Measurements from ENCODE around the gene PTPN2. TPM values are rescaled to one million over a fixed set of nuclear protein-coding genes. Genes with fewer than 3 reads are reported as not detected.
A peak's percentile ranks its signal among the peaks of the same experiment; 100 is the strongest.

The PTPN2 gene
- total and polyA plus RNA-seq, 9 of the 15 experiments (the other 6 are each of a cell fraction or from before 2014, with no cell fraction given): 36.6 to 66.4 (median 43.8) TPM

DNA sequence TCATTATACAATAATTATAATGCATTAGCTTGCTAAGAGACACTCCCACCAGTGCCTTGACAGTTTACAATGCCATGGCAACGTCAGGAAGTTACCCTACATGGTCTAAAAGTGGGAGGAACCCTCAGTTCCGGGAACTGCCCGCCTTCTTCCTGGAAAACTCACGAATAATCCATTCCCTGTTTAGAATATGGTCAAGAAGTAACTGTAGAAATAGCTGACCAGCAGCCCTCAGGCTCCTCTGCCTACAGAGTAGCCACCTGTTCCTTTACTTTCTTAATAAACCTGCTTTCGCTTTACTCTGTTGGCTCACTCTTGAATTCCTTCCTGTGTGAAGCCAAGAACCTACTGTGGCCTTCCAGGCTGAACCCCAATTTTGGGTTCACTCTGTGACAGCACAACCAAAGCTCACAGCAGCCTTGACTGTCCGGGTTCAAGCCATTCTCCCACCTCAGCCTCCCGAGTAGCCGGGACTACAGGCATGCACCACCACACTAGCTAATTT lies 20.0 kb upstream of the PTPN2 start (continued):
- TF ChIP-seq CBX8 (IDR thresholded peaks at IDR 0.05; ENCODE audit: borderline replicate concordance, extremely low read depth, low read depth, low read length, poor library complexity, severe bottlenecking) (no peak), POLR2B (IDR thresholded peaks at IDR 0.05; ENCODE audit: low read depth, partially characterized antibody) (no peak), KAT2B (IDR thresholded peaks at IDR 0.05; ENCODE audit: low read depth, low read length) (no peak), POLR3G (IDR thresholded peaks at IDR 0.05; ENCODE audit: extremely low read depth, insufficient read length, insufficient replicate concordance) (no peak), PURB (CRISPR knock-in tag; IDR thresholded peaks at IDR 0.05; ENCODE audit: low read depth) (no peak), NR1H2 (CRISPR knock-in tag; IDR thresholded peaks at IDR 0.05) (no peak), YY1 (IDR thresholded peaks at IDR 0.05; ENCODE audit: borderline replicate concordance in 1 of 3, control insufficient read depth in 1 of 3, extremely low read depth in 1 of 3, insufficient read depth in 3 of 3, insufficient read length in 1 of 3, insufficient replicate concordance in 2 of 3, low read depth in 1 of 3, low read length in 2 of 3) (no peak), FIP1L1 (IDR thresholded peaks at IDR 0.05; ENCODE audit: low read depth, low read length, poor library complexity, severe bottlenecking) (no peak), TCF3 (CRISPR knock-in tag; IDR thresholded peaks at IDR 0.05) (no peak), BRD9 (IDR thresholded peaks at IDR 0.05; ENCODE audit: low read depth, partially characterized antibody) (peak; percentile 28), RBM17 (IDR thresholded peaks at IDR 0.05; ENCODE audit: borderline replicate concordance, low read depth, low read length) (no peak), ZNF507 (tag; conservative IDR thresholded peaks at IDR 0.05) (no peak), ZNF146 (CRISPR knock-in tag; IDR thresholded peaks at IDR 0.05; ENCODE audit: unreplicated experiment) (no peak), U2AF2 (optimal IDR thresholded peaks at IDR 0.05; ENCODE audit: low read depth, low read length) (no peak), DACH1 (IDR thresholded peaks at IDR 0.05; ENCODE audit: partially characterized antibody) (no peak), NEUROD1 (IDR thresholded peaks at IDR 0.05; ENCODE audit: borderline replicate concordance, low read depth, low read length, partially characterized antibody) (no peak), DDX20 (tag; IDR thresholded peaks at IDR 0.05; ENCODE audit: low read depth) (no peak)
- TF ChIP-seq, protein P1, sequence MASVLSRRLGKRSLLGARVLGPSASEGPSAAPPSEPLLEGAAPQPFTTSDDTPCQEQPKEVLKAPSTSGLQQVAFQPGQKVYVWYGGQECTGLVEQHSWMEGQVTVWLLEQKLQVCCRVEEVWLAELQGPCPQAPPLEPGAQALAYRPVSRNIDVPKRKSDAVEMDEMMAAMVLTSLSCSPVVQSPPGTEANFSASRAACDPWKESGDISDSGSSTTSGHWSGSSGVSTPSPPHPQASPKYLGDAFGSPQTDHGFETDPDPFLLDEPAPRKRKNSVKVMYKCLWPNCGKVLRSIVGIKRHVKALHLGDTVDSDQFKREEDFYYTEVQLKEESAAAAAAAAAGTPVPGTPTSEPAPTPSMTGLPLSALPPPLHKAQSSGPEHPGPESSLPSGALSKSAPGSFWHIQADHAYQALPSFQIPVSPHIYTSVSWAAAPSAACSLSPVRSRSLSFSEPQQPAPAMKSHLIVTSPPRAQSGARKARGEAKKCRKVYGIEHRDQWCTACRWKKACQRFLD (CRISPR knock-in tag; IDR thresholded peaks at IDR 0.05): no peak
- TF ChIP-seq, protein P2, sequence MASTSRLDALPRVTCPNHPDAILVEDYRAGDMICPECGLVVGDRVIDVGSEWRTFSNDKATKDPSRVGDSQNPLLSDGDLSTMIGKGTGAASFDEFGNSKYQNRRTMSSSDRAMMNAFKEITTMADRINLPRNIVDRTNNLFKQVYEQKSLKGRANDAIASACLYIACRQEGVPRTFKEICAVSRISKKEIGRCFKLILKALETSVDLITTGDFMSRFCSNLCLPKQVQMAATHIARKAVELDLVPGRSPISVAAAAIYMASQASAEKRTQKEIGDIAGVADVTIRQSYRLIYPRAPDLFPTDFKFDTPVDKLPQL (IDR thresholded peaks at IDR 0.05; ENCODE audit: extremely low read depth, insufficient read length): no peak
- TF ChIP-seq, protein P3, sequence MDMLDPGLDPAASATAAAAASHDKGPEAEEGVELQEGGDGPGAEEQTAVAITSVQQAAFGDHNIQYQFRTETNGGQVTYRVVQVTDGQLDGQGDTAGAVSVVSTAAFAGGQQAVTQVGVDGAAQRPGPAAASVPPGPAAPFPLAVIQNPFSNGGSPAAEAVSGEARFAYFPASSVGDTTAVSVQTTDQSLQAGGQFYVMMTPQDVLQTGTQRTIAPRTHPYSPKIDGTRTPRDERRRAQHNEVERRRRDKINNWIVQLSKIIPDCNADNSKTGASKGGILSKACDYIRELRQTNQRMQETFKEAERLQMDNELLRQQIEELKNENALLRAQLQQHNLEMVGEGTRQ (CRISPR knock-in tag; IDR thresholded peaks at IDR 0.05): no peak
- TF ChIP-seq, protein P4, sequence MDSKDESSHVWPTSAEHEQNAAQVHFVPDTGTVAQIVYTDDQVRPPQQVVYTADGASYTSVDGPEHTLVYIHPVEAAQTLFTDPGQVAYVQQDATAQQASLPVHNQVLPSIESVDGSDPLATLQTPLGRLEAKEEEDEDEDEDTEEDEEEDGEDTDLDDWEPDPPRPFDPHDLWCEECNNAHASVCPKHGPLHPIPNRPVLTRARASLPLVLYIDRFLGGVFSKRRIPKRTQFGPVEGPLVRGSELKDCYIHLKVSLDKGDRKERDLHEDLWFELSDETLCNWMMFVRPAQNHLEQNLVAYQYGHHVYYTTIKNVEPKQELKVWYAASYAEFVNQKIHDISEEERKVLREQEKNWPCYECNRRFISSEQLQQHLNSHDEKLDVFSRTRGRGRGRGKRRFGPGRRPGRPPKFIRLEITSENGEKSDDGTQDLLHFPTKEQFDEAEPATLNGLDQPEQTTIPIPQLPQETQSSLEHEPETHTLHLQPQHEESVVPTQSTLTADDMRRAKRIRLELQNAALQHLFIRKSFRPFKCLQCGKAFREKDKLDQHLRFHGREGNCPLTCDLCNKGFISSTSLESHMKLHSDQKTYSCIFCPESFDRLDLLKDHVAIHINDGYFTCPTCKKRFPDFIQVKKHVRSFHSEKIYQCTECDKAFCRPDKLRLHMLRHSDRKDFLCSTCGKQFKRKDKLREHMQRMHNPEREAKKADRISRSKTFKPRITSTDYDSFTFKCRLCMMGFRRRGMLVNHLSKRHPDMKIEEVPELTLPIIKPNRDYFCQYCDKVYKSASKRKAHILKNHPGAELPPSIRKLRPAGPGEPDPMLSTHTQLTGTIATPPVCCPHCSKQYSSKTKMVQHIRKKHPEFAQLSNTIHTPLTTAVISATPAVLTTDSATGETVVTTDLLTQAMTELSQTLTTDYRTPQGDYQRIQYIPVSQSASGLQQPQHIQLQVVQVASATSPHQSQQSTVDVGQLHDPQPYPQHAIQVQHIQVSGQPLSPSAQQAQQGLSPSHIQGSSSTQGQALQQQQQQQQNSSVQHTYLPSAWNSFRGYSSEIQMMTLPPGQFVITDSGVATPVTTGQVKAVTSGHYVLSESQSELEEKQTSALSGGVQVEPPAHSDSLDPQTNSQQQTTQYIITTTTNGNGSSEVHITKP (IDR thresholded peaks at IDR 0.05; ENCODE audit: partially characterized antibody): peak; percentile 88

Measured in K562 (cell line).